Activated CD4-positive, alpha-beta memory T cell treated with anti-CD3 and anti-CD28 coated beads, Interleukin-2, amount 10 ng/mL, durations not matched to agents 7 days and 5 days (primary cell): ENCODE results near the gene GTF3C1. TPM values are rescaled to one million over a fixed set of nuclear protein-coding genes. Genes with fewer than 3 reads are reported as not detected.
"Not testable (repeated sequence)": the region's sequence is repeated elsewhere in the genome, so short reads cannot be mapped to it uniquely, and the experiment has no call there.

Experiments used
- CTCF ChIA-PET: fragments of 350-600 bp; sonication (Branson Sonifier 250); formaldehyde crosslinking; loops from one replicate; lab custom pipeline; 2021; ENCODE audit warnings: antibody characterized with exemption, inconsistent platforms; lab: Charles Lee
- POLR2A ChIA-PET: fragments of 350-600 bp; sonication (Branson Sonifier 250); formaldehyde crosslinking; loops from one replicate; lab custom pipeline; 2021; ENCODE audit warnings: antibody characterized with exemption; lab: Charles Lee
- DNase-seq: peaks from one replicate; pipeline ENCODE4 v3.0.0-alpha.2; 2020
- H3K27ac Mint-ChIP-seq: one replicate; pipeline ENCODE4 v1.8.0; 2021; ENCODE audit warnings: mild to moderate bottlenecking, mixed read lengths
- H3K27me3 Mint-ChIP-seq: one replicate; pipeline ENCODE4 v1.8.0; 2021; ENCODE audit warnings: mixed read lengths
- H3K36me3 Mint-ChIP-seq: one replicate; pipeline ENCODE4 v1.8.0; 2021; ENCODE audit warnings: low read depth, mixed read lengths
- H3K4me1 Mint-ChIP-seq: one replicate; pipeline ENCODE4 v1.8.0; 2021; ENCODE audit warnings: mixed read lengths
- H3K4me3 Mint-ChIP-seq: one replicate; pipeline ENCODE4 v1.8.0; 2021; ENCODE audit warnings: mild to moderate bottlenecking, mixed read lengths
- H3K9me3 Mint-ChIP-seq: one replicate; pipeline ENCODE4 v1.8.0; 2021; ENCODE audit warnings: mixed read lengths
- total RNA-seq, 2 experiments: library from RNA; stranded (reverse); gene quantifications; one replicate each; pipeline ENCODE4 v1.2.3, GENCODE V29; 2021

The GTF3C1 gene
- total RNA-seq, 2 experiments from 2014 or later: 48.9 to 53.6 TPM

DNA sequence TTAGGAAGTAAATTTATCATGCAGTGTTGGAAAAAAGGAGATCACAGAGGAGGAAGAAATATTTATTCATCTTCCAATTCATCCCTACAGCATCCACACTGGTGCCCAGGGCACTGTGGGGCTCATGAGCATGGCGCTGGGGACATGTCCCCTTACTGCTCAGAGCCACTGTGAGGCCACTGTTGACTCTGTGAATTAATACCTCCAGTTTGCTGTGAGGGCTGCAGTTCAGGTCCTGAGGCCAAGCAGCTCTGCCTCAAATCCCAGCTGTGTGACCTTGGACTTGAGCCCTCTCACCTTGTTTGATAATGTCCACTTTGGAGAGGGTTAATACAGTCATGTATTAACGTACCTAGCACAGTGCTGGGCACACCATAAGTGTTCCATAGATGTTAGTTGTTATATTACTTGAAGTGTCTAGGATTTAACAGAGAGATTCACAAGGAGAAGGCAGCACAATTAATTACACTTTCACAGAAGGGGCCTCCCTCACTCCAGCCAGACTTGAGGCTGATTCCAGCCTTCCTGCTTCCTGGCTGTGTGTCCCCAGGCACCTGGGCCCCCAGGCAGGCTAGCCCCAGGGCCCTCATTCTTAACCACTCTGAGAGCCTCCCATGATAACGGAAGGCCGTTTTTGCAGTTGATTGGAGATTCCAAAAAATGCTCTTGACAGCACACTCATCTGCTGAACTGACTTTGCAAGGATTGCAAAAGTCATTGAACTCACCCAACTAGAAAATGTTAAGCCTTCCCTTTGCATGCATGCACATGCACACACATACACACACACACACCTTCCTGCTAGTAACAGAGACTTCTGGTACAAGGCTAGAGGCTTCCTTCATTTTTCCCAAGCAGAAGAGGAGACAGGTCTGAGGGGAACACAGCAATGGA lies 29.6 kb upstream of the GTF3C1 start:
- H3K4me3 Mint-ChIP-seq: no peak overlapping the region
- ChIA-PET POLR2A (interaction anchor here (1.4 kb wide), 1 partner anchor 29 kb away, joined by 9 read pairs; the partner anchor contains the start of genes GTF3C1 and KATNIP), CTCF (no interaction called here)
- H3K4me1 Mint-ChIP-seq: peaks cover 22% of the 10 kb centered on the region
- DNase-seq: no peak
- H3K9me3 Mint-ChIP-seq: no peaks in the 10 kb centered on the region
- H3K27ac Mint-ChIP-seq: no peak overlapping the region
- peaks cover 3% of the 10 kb centered on the region for H3K36me3 Mint-ChIP-seq
- no peaks in the 10 kb centered on the region for H3K27me3 Mint-ChIP-seq

GRCh38 chr16:27576729-27577128 lies 27.0 kb upstream of the GTF3C1 start:
- CTCF ChIA-PET: no interaction called here

GRCh38 chr16:27572711-27573110 lies 23.0 kb upstream of the GTF3C1 start:
- Mint-ChIP-seq H3K9me3 (no peaks in the 10 kb centered on the region), H3K27me3 (no peaks in the 10 kb centered on the region), H3K4me3 (no peak overlapping the region), H3K36me3 (peaks cover 3% of the 10 kb centered on the region), H3K4me1 (peaks cover 3% of the 10 kb centered on the region), H3K27ac (no peak overlapping the region)
- CTCF ChIA-PET: interaction anchor here (0.6 kb wide), 2 partner anchors 12 to 587 kb away, joined by 3 to 5 read pairs; no protein-coding TSS in a partner anchor
- POLR2A ChIA-PET: interaction anchor here (1.4 kb wide), 1 partner anchor 23 kb away, joined by 3 read pairs; the partner anchor contains the start of genes GTF3C1 and KATNIP
- DNase-seq: no peak

More at GRCh38 chr16:27576729-27577128, 27.0 kb upstream of the GTF3C1 start:
- H3K36me3 Mint-ChIP-seq: peaks cover 3% of the 10 kb centered on the region
- H3K27ac Mint-ChIP-seq: no peak overlapping the region
- peaks cover 22% of the 10 kb centered on the region for H3K4me1 Mint-ChIP-seq
- no peaks in the 10 kb centered on the region for H3K9me3 Mint-ChIP-seq
- POLR2A ChIA-PET: no interaction called here
- H3K4me3 Mint-ChIP-seq: no peak overlapping the region
- no peak for DNase-seq
- H3K27me3 Mint-ChIP-seq: no peaks in the 10 kb centered on the region

- POLR2A ChIA-PET: no interaction called here
- DNase-seq: no peak
- no peaks in the 10 kb centered on the region for H3K9me3 Mint-ChIP-seq
- H3K36me3 Mint-ChIP-seq: peaks cover under 1% of the 10 kb centered on the region
- H3K27me3 Mint-ChIP-seq: no peaks in the 10 kb centered on the region
- H3K4me1 Mint-ChIP-seq: peaks cover 1% of the 10 kb centered on the region
- CTCF ChIA-PET: interaction anchor here (0.6 kb wide), 1 partner anchor 11 kb away, joined by 3 read pairs; no protein-coding TSS in a partner anchor
- H3K27ac Mint-ChIP-seq: no peak overlapping the region
- no peak overlapping the region for H3K4me3 Mint-ChIP-seq
These were observed 22.0 kb upstream of the GTF3C1 start for GRCh38 chr16:27571433-27572326.

DNA sequence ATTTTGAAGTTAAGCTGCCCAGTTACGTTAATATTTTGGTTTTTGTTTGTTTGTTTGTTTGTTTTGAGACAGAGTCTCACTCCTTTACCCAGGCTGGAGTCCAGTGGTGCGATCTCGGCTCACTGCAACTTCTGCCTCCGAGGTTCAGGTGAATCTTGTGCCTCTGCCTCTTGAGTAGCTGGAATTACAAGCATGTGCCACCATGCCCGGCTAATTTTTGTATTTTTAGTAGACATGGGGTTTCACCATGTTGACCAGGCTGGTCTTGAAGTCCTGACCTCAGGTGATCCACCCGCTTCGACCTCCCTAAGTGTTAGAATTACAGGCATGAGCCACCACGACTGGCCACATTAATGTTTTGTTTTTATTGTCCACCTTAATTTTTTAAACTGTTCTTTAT lies 21.3 kb upstream of the GTF3C1 start:
- CTCF ChIA-PET, H3K9me3 Mint-ChIP-seq, POLR2A ChIA-PET, H3K4me1 Mint-ChIP-seq, H3K36me3 Mint-ChIP-seq, H3K27ac Mint-ChIP-seq, H3K27me3 Mint-ChIP-seq, DNase-seq, H3K4me3 Mint-ChIP-seq: not testable (repeated sequence)

- CTCF ChIA-PET: no interaction called here
These were observed 18.4 kb upstream of the GTF3C1 start for GRCh38 chr16:27568077-27568476.

DNA sequence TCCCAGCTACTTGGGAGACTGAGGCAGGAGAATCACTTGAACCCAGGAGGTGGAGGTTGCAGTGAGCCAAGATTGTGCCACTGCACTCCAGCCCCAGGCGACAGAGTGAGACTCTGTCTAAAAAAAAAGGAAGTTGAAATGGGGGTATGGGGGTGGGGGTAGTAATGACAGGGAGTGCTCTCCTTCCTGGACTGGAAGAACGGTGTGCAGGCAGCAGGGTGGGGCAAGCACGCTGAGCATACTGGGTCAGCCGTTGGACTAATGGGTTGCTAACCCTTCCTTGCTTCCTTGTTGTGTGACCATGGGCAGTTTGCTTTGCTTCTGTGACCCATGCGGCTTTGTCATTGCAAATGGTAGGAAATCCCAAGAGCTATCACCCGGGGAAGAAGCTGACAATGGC lies 16.7 kb upstream of the GTF3C1 start:
- CTCF ChIA-PET: no interaction called here
- Mint-ChIP-seq H3K4me3 (no peak overlapping the region), H3K9me3 (no peaks in the 10 kb centered on the region), H3K27me3 (no peaks in the 10 kb centered on the region), H3K4me1 (no peaks in the 10 kb centered on the region), H3K36me3 (no peaks in the 10 kb centered on the region), H3K27ac (no peak overlapping the region)
- no peak for DNase-seq
- POLR2A ChIA-PET: no interaction called here

More at GRCh38 chr16:27568077-27568476, 18.4 kb upstream of the GTF3C1 start:
- Mint-ChIP-seq H3K27ac (no peak overlapping the region), H3K36me3 (no peaks in the 10 kb centered on the region), H3K27me3 (no peaks in the 10 kb centered on the region), H3K9me3 (no peaks in the 10 kb centered on the region), H3K4me1 (no peaks in the 10 kb centered on the region), H3K4me3 (no peak overlapping the region)
- POLR2A ChIA-PET: no interaction called here
- no peak for DNase-seq

DNA sequence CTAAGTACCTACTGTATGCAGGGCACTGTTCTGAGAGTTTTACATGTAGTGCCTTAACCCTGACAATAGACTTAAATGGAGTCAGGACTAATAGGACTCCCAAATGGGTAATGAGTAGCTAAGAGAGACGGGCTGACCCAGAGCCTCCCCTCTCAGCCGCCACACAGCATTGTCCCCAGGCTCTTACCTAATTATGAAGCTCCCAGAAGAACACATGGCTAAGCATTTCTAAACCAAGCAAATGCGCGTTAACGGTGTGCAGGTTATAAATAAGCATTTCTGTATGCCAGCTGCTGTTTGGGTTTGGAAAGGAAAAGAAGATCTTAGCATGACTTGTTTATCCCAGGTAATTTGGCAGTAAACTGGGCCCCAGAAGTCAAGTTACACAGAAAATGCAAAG lies 14.5 kb upstream of the GTF3C1 start:
- H3K4me1 Mint-ChIP-seq: no peaks in the 10 kb centered on the region
- H3K36me3 Mint-ChIP-seq: no peaks in the 10 kb centered on the region
- no peak for DNase-seq
- H3K9me3 Mint-ChIP-seq: no peaks in the 10 kb centered on the region
- no peaks in the 10 kb centered on the region for H3K27me3 Mint-ChIP-seq
- ChIA-PET POLR2A (no interaction called here), CTCF (interaction anchor here (0.6 kb wide), 1 partner anchor 16 kb away, joined by 3 read pairs; no protein-coding TSS in a partner anchor)
- H3K27ac Mint-ChIP-seq: no peak overlapping the region
- H3K4me3 Mint-ChIP-seq: no peak overlapping the region

GRCh38 chr16:27561216-27561615 lies 11.5 kb upstream of the GTF3C1 start:
- ChIA-PET POLR2A (interaction anchor here (3.1 kb wide), 1 partner anchor 11 kb away, joined by 13 read pairs; the partner anchor contains the start of genes GTF3C1 and KATNIP), CTCF (no interaction called here)
- H3K27ac Mint-ChIP-seq: no peak overlapping the region
- no peak overlapping the region for H3K4me3 Mint-ChIP-seq
- DNase-seq: no peak
- no peaks in the 10 kb centered on the region for H3K36me3 Mint-ChIP-seq
- no peaks in the 10 kb centered on the region for H3K27me3 Mint-ChIP-seq
- no peaks in the 10 kb centered on the region for H3K9me3 Mint-ChIP-seq
- H3K4me1 Mint-ChIP-seq: no peaks in the 10 kb centered on the region

DNA sequence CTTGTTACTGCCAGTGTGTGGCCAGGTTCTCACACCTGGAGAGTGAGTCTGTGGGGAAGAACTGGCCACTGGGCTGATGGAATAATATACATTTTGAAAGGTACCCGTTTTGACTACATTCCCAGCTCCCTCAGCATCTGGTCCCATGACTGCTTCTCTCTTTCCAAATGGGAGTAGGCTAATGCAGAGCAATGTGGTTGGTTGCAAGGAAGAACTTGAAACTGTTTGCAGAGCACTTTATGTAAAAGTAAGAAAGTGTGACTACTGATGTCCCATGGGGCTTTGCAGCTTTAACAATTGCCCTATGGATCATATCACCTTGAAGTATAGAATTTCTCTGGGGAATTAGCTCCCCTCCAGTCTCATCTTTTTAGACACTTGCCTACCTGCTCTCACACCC lies 9.2 kb upstream of the GTF3C1 start:
- no peaks in the 10 kb centered on the region for H3K27me3 Mint-ChIP-seq
- ChIA-PET POLR2A (interaction anchor here (3.1 kb wide), 1 partner anchor 8 kb away, joined by 13 read pairs; the partner anchor contains the start of genes GTF3C1 and KATNIP), CTCF (no interaction called here)
- H3K9me3 Mint-ChIP-seq: no peaks in the 10 kb centered on the region
- no peak overlapping the region for H3K4me3 Mint-ChIP-seq
- H3K36me3 Mint-ChIP-seq: no peaks in the 10 kb centered on the region
- no peak for DNase-seq
- H3K27ac Mint-ChIP-seq: no peak overlapping the region
- H3K4me1 Mint-ChIP-seq: no peaks in the 10 kb centered on the region

GRCh38 chr16:27558434-27558833 lies 8.7 kb upstream of the GTF3C1 start:
- Mint-ChIP-seq H3K9me3 (no peaks in the 10 kb centered on the region), H3K27me3 (no peaks in the 10 kb centered on the region), H3K4me1 (no peaks in the 10 kb centered on the region), H3K36me3 (no peaks in the 10 kb centered on the region), H3K27ac (no peak overlapping the region), H3K4me3 (no peak overlapping the region)
- POLR2A ChIA-PET: interaction anchor here (3.1 kb wide), 1 partner anchor 8 kb away, joined by 13 read pairs; the partner anchor contains the start of genes GTF3C1 and KATNIP
- no peak for DNase-seq
- CTCF ChIA-PET: no interaction called here

GRCh38 chr16:27556471-27556870 lies 6.8 kb upstream of the GTF3C1 start:
- ChIA-PET POLR2A (no interaction called here), CTCF (no interaction called here)
- Mint-ChIP-seq H3K27ac (no peak overlapping the region), H3K4me1 (no peaks in the 10 kb centered on the region), H3K9me3 (no peaks in the 10 kb centered on the region), H3K4me3 (no peak overlapping the region), H3K36me3 (no peaks in the 10 kb centered on the region), H3K27me3 (no peaks in the 10 kb centered on the region)
- no peak for DNase-seq
